ENCODE results near the gene HSPA4. TPM values are rescaled to one million over a fixed set of nuclear protein-coding genes. Genes with fewer than 3 reads are reported as not detected.
"Not testable (repeated sequence)": the region's sequence is repeated elsewhere in the genome, so short reads cannot be mapped to it uniquely, and the experiment has no call there.

HSPA4 gene
- total RNA-seq, 1 experiment from 2014 or later, result 300 TPM

- Histone ChIP-seq H3K27me3 (no peaks in the 10 kb centered on the region), H3K4me3 (no peak overlapping the region), H3K36me3 (no peaks in the 10 kb centered on the region), H3K9me3 (no peaks in the 10 kb centered on the region)
- no peak for DNase-seq
Observed at GRCh38 chr5:133128066-133128465, 76.3 kb downstream of the HSPA4 start.

GRCh38 chr5:133129289-133129688, 77.5 kb downstream of the HSPA4 start:
- no peaks in the 10 kb centered on the region for H3K27me3 ChIP-seq
- H3K4me3 ChIP-seq, result no peak overlapping the region
- no peaks in the 10 kb centered on the region for H3K36me3 ChIP-seq
- H3K9me3 ChIP-seq, result 0 out of 2 replicates have a peak, but pooled peaks cover 2% of the 10 kb centered on the region
- DNase-seq, result no peak

- no peak for DNase-seq
- Histone ChIP-seq H3K9me3 (0 out of 2 replicates have a peak, but pooled peaks cover 2% of the 10 kb centered on the region), H3K36me3 (no peaks in the 10 kb centered on the region), H3K27me3 (no peaks in the 10 kb centered on the region), H3K4me3 (no peak overlapping the region)
Observed at GRCh38 chr5:133129950-133130349, 78.1 kb downstream of the HSPA4 start.

GRCh38 chr5:133130387-133131118, 78.7 kb downstream of the HSPA4 start:
- no peak for DNase-seq
- H3K4me3 ChIP-seq, result no peak overlapping the region
- no peaks in the 10 kb centered on the region for H3K27me3 ChIP-seq
- 0 out of 2 replicates have a peak, but pooled peaks cover 2% of the 10 kb centered on the region for H3K9me3 ChIP-seq
- no peaks in the 10 kb centered on the region for H3K36me3 ChIP-seq

- H3K36me3 ChIP-seq, result no peaks in the 10 kb centered on the region
- peaks cover 4% of the 10 kb centered on the region; the same call in 1 of the 2 replicates for H3K9me3 ChIP-seq
- H3K27me3 ChIP-seq, result 0 out of 2 replicates have a peak, but pooled peaks cover under 1% of the 10 kb centered on the region
- no peak overlapping the region for H3K4me3 ChIP-seq
- DNase-seq, result no peak
Observed at GRCh38 chr5:133132717-133133116, 80.9 kb downstream of the HSPA4 start.

GRCh38 chr5:133133241-133133640, 81.4 kb downstream of the HSPA4 start:
- not testable (repeated sequence) for H3K36me3 ChIP-seq, DNase-seq, H3K27me3 ChIP-seq, H3K4me3 ChIP-seq, H3K9me3 ChIP-seq

GRCh38 chr5:133136890-133137289, 85.1 kb downstream of the HSPA4 start:
- not testable (repeated sequence) for H3K4me3 ChIP-seq, H3K9me3 ChIP-seq, H3K36me3 ChIP-seq, DNase-seq, H3K27me3 ChIP-seq

GRCh38 chr5:133140311-133140710, 88.5 kb downstream of the HSPA4 start:
- peaks cover 2% of the 10 kb centered on the region; the same call in 1 of the 2 replicates for H3K9me3 ChIP-seq
- DNase-seq, result no peak
- H3K36me3 ChIP-seq, result no peaks in the 10 kb centered on the region
- 0 out of 2 replicates have a peak, but pooled peaks cover 3% of the 10 kb centered on the region for H3K27me3 ChIP-seq
- no peak overlapping the region for H3K4me3 ChIP-seq

GRCh38 chr5:133141746-133142145, 89.9 kb downstream of the HSPA4 start:
- Histone ChIP-seq H3K36me3 (no peaks in the 10 kb centered on the region), H3K27me3 (0 out of 2 replicates have a peak, but pooled peaks cover 3% of the 10 kb centered on the region), H3K9me3 (peaks cover 1% of the 10 kb centered on the region; the same call in 1 of the 2 replicates), H3K4me3 (no peak overlapping the region)
- DNase-seq, result no peak

GRCh38 chr5:133142782-133143181, 91.0 kb downstream of the HSPA4 start:
- Histone ChIP-seq H3K27me3 (0 out of 2 replicates have a peak, but pooled peaks cover 2% of the 10 kb centered on the region), H3K9me3 (no peaks in the 10 kb centered on the region), H3K36me3 (no peaks in the 10 kb centered on the region), H3K4me3 (no peak overlapping the region)
- DNase-seq, result no peak

- H3K4me3 ChIP-seq, result no peak overlapping the region
- no peaks in the 10 kb centered on the region for H3K27me3 ChIP-seq
- H3K36me3 ChIP-seq, result no peaks in the 10 kb centered on the region
- DNase-seq, result no peak
- H3K9me3 ChIP-seq, result no peaks in the 10 kb centered on the region
Observed at GRCh38 chr5:133144245-133144981, 92.6 kb downstream of the HSPA4 start.

GRCh38 chr5:133145436-133146170, 93.8 kb downstream of the HSPA4 start:
- no peaks in the 10 kb centered on the region for H3K27me3 ChIP-seq
- H3K9me3 ChIP-seq, result no peaks in the 10 kb centered on the region
- DNase-seq, result no peak
- no peaks in the 10 kb centered on the region for H3K36me3 ChIP-seq
- no peak overlapping the region for H3K4me3 ChIP-seq

GRCh38 chr5:133147411-133147810, 95.6 kb downstream of the HSPA4 start:
- no peaks in the 10 kb centered on the region for H3K9me3 ChIP-seq
- no peaks in the 10 kb centered on the region for H3K27me3 ChIP-seq
- no peaks in the 10 kb centered on the region for H3K36me3 ChIP-seq
- H3K4me3 ChIP-seq, result no peak overlapping the region
- DNase-seq, result no peak

- H3K27me3 ChIP-seq, result no peaks in the 10 kb centered on the region
- no peak for DNase-seq
- no peaks in the 10 kb centered on the region for H3K36me3 ChIP-seq
- no peak overlapping the region for H3K4me3 ChIP-seq
- H3K9me3 ChIP-seq, result no peaks in the 10 kb centered on the region
Observed at GRCh38 chr5:133147815-133148567, 96.2 kb downstream of the HSPA4 start.

- Histone ChIP-seq H3K36me3 (no peaks in the 10 kb centered on the region), H3K27me3 (no peaks in the 10 kb centered on the region), H3K4me3 (no peak overlapping the region), H3K9me3 (no peaks in the 10 kb centered on the region)
- DNase-seq, result no peak
Observed at GRCh38 chr5:133149345-133149744, 97.5 kb downstream of the HSPA4 start.

GRCh38 chr5:133150909-133151544, 99.2 kb downstream of the HSPA4 start:
- DNase-seq, result no peak
- Histone ChIP-seq H3K27me3 (no peaks in the 10 kb centered on the region), H3K9me3 (no peaks in the 10 kb centered on the region), H3K4me3 (no peak overlapping the region), H3K36me3 (no peaks in the 10 kb centered on the region)
